Omental fat pad (tissue), 4 donors: ENCODE data around the gene CNTNAP2. TPM values are rescaled to one million over a fixed set of nuclear protein-coding genes. Genes with fewer than 3 reads are reported as not detected.

Experiments used
- ATAC-seq: fragments of 150-250 bp; one replicate; pipeline ENCODE4 v1.9.1; 2016; ENCODE audit warnings: mild to moderate bottlenecking, moderate library complexity; ENCODE audit not compliant: low FRiP score
- DNase-seq: peaks from one replicate; pipeline ENCODE4 v3.0.0-alpha.2; 2019; ENCODE audit warnings: low spot score
- total RNA-seq, 4 donors: library from RNA; depleted of rRNA; stranded (reverse); fragments of >200 nt; gene quantifications; one replicate each; pipeline ENCODE4 v1.1.0, GENCODE V29; 2016
- TF ChIP-seq, protein P1 (sequence below), 3 donors: fragments of 450-650 bp; IDR thresholded peaks; one replicate each; pipeline ENCODE4 v1.5.1; 2016 to 2017; ENCODE audit warnings: antibody characterized with exemption in 3 of 3, mild to moderate bottlenecking in 3 of 3, moderate library complexity in 2 of 3

Gene CNTNAP2
- total RNA-seq, 4 donors from 2014 or later: 0.38 to 1.5 (median 1.1) TPM; not detected in 1

DNA sequence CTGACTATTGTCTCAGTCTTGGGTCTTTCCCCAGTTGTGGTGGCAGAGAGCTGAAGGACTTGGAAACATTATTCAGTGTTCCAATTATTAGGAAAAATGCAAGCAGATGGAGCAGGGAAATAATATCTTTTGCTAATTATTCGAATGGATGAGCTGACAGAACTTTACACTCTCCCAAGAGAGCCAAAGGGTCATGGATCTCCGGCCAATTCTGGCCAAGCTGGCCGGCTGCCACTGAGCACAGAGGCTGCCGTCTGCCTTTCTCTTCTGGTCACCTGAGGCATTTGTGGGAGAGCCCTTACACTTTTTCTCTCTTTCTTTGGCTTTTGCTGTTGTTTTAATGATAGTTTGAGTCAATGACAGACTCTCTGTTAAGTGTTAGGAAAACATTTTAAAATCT is 22.2 kb upstream of the CNTNAP2 start:
- TF ChIP-seq, protein P1, sequence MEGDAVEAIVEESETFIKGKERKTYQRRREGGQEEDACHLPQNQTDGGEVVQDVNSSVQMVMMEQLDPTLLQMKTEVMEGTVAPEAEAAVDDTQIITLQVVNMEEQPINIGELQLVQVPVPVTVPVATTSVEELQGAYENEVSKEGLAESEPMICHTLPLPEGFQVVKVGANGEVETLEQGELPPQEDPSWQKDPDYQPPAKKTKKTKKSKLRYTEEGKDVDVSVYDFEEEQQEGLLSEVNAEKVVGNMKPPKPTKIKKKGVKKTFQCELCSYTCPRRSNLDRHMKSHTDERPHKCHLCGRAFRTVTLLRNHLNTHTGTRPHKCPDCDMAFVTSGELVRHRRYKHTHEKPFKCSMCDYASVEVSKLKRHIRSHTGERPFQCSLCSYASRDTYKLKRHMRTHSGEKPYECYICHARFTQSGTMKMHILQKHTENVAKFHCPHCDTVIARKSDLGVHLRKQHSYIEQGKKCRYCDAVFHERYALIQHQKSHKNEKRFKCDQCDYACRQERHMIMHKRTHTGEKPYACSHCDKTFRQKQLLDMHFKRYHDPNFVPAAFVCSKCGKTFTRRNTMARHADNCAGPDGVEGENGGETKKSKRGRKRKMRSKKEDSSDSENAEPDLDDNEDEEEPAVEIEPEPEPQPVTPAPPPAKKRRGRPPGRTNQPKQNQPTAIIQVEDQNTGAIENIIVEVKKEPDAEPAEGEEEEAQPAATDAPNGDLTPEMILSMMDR (IDR thresholded peaks at IDR 0.05): no peak
- no peak for ATAC-seq
- no peak for DNase-seq

DNA sequence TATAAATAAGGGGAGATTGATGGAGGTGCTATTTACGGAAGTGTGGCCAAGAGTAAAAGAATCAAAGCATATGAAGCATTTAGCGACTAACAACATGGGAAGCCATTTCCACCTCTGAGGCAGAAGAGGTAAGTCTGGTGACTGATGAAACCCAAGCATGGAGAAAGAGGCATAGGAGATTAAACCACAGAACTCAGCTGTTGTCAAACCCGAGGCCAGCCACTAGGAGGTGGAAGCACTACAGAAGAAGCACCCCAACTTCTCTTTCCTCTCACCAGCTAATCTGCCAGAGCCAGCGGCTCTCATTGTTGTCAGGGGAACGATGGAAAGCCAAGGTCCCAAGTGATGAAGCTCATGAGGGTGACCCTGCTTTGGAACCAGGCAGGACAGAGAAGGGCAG is 19.6 kb upstream of the CNTNAP2 start:
- ATAC-seq (no peak), DNase-seq (no peak)
- TF ChIP-seq, protein P1 (IDR thresholded peaks at IDR 0.05): no peak

DNA sequence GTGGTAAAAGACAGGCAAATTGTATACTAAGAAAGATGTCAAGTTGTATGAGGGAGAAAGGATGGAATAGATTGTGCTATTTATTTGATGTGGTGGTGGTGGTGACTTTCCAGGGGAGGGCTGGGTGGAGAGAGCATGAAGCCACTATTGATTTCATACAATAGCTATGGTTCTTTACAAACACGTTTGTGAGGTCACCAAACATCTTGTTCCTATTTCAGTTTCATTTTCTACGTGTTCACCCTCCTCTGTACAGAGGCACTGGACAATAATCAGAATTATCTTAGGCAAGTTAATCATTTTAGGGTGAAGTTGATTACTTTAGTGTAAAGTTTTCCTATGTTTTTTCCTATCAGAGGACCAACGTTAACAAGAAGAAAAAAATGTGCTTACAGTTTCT is 10.3 kb upstream of the CNTNAP2 start:
- DNase-seq (no peak), ATAC-seq (no peak)
- TF ChIP-seq, protein P1 (IDR thresholded peaks at IDR 0.05): no peak

DNA sequence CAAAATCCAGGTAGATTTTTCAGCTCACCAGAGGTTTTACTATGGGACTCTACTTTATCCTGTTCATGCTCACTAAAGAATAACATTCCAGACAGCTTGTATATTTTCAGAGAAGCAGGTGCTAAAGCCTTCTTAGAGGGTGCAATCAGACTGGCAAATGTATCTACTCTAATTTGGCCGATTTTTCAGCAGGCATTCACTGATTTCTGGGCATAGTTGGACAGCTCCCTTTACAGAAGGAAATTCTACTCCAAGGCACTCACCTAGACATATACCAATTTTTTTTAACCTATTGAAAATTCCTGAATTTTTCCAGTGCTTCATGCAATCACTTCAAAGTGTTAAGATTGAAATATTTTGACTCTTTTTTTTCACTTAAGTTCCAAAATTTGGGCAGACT is 3.8 kb upstream of the CNTNAP2 start:
- DNase-seq: no peak
- TF ChIP-seq, protein P1 (IDR thresholded peaks at IDR 0.05): no peak
- no peak for ATAC-seq

DNA sequence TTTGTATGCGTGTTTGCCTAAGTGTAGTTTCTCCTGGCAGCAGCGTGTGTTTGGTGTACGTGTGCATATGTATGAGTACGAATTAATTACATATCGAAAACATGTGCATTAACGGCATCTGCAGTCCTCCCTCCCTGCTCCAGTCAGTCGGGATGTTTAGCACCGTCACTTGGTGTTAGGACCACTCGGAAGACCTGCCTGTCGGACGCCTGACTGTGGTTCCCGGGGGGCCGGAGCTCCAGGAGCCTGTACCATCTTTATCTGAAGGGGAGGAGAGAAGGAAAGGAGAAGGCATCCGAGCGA is 1.1 kb upstream of the CNTNAP2 start:
- DNase-seq: no peak
- TF ChIP-seq, protein P1 (IDR thresholded peaks at IDR 0.05): no peak
- peak; percentile 10 for ATAC-seq

DNA sequence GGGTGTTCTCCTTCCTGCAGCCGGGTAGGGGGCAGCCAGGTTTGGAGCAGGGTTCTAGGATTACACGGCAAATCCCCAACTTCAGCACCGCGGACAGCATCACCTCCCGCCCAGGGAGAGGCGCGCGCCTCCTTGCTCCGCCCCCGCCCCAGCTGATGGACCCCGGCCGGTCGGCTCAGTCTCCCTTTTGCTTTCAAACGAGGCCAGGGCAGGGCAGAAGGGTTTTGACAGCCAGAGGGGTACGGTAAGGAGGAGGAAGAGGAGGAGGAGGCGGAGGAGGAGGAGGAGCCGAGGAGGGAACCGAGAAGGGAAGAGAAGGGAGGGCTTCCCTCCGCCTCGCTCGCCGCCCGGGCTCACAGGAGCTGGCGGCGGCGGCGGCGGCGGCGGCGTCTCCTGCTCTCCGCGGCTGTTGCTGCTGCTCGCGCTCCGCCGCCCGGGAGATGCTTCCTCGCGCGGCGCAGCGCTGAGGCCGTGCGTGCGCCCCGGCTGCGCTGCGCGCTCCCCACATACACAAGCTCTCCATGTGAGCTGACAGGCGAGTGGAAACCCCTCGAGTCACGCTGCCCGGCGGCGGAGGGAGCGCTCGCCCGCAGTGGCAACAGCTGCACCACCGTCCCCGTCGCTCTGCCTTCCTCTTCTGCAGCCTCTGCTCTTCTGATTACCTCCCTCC is 615 bp upstream of the CNTNAP2 start:
- DNase-seq: no peak
- ATAC-seq: peak; percentile 70
- TF ChIP-seq, protein P1 (IDR thresholded peaks at IDR 0.05): no peak

DNA sequence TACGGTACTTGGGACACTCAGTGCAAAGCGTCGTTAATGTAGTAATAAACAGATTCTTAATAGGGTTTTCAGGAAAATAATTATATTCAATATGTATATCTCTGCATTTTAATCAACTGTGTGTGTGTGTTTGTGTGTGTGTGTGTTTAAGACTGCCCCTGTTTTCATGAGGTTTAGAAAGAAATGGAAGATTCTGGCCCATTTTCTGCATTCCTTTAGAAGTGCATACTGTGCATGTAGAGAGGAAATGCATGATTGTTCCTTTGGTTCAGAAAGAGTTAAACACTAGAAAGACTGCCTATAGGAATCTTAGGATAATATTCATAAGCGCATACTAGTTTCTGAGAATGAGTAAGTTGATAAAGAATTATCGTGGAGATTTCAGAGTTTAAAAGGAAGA is 975 bp downstream of the CNTNAP2 start:
- no peak for DNase-seq
- TF ChIP-seq, protein P1 (IDR thresholded peaks at IDR 0.05): no peak

More for the DNA sequence above, 975 bp downstream of the CNTNAP2 start:
- no peak for ATAC-seq
